GM19193 (cell line): Measurements from ENCODE around the gene PLIN3.

Source experiments
- POLR2A ChIP-seq: IDR thresholded peaks from 4 replicates; pipeline ENCODE4 v1.6.1; 2011; ENCODE audit not compliant: insufficient read depth, insufficient read length; ENCODE audit errors: extremely low read depth

The PLIN3 gene

GRCh38 chr19:4817467-4818277 is 49.8 kb downstream of the PLIN3 start:
- no peak for TF ChIP-seq POLR2A

GRCh38 chr19:4816950-4817278 is 50.6 kb downstream of the PLIN3 start:
- no peak for TF ChIP-seq POLR2A

- TF ChIP-seq POLR2A: peak; percentile 13
Observed at GRCh38 chr19:4816202-4816949, 51.1 kb downstream of the PLIN3 start.

- no peak for TF ChIP-seq POLR2A
Observed at GRCh38 chr19:4815426-4816201, 51.9 kb downstream of the PLIN3 start.

GRCh38 chr19:4814625-4815425 is 52.6 kb downstream of the PLIN3 start:
- TF ChIP-seq POLR2A: no peak

GRCh38 chr19:4811328-4812131 is 55.9 kb downstream of the PLIN3 start:
- no peak for TF ChIP-seq POLR2A

- TF ChIP-seq POLR2A: no peak
Observed at GRCh38 chr19:4807188-4807587, 60.3 kb downstream of the PLIN3 start.

- no peak for TF ChIP-seq POLR2A
Observed at GRCh38 chr19:4806384-4806783, 61.1 kb downstream of the PLIN3 start.

GRCh38 chr19:4803736-4804695 is 63.5 kb downstream of the PLIN3 start:
- TF ChIP-seq POLR2A: no peak

GRCh38 chr19:4802711-4803110 is 64.8 kb downstream of the PLIN3 start:
- no peak for TF ChIP-seq POLR2A

GRCh38 chr19:4801085-4801619 is 66.3 kb downstream of the PLIN3 start:
- no peak for TF ChIP-seq POLR2A

- no peak for TF ChIP-seq POLR2A
Observed at GRCh38 chr19:4800591-4801081, 66.8 kb downstream of the PLIN3 start.
